HepG2 (cell line): ENCODE measurements around the gene ADARB1.

Experiments
- MYC ChIP-seq: sonication (generic); formaldehyde crosslinking; IDR thresholded peaks from 2 replicates; pipeline ENCODE4 v1.9.0; 2021; ENCODE audit warnings: missing genetic modification reagents, borderline replicate concordance
- NKX3-1 ChIP-seq: sonication (generic); formaldehyde crosslinking; IDR thresholded peaks from 2 replicates; pipeline ENCODE4 v1.5.0; 2020; ENCODE audit warnings: missing genetic modification reagents
- POLR2A ChIP-seq, 2 experiments: IDR thresholded peaks; 2 replicates each; pipeline ENCODE4 v1.6.1; 2011; ENCODE audit warnings: low read depth in 2 of 2, low read length in 2 of 2, mild to moderate bottlenecking in 1 of 2, moderate library complexity in 1 of 2; ENCODE audit not compliant: insufficient read depth in 1 of 2
- RFX3 ChIP-seq: IDR thresholded peaks from 2 replicates; pipeline ENCODE4 v1.6.1; 2016; ENCODE audit warnings: missing biosample characterization, missing genetic modification reagents
- TF ChIP-seq, protein P1 (sequence below): sonication (generic); formaldehyde crosslinking; IDR thresholded peaks from 2 replicates; pipeline ENCODE4 v1.5.0; 2020; ENCODE audit warnings: mild to moderate bottlenecking, missing genetic modification reagents, moderate library complexity
- TF ChIP-seq, protein P2 (sequence below): sonication (generic); formaldehyde crosslinking; IDR thresholded peaks from 2 replicates; pipeline ENCODE4 v1.8.0; 2022; ENCODE audit warnings: mild to moderate bottlenecking, missing genetic modification reagents; ENCODE audit not compliant: insufficient replicate concordance
- TF ChIP-seq, protein P3 (sequence below): sonication (generic); formaldehyde crosslinking; IDR thresholded peaks from 2 replicates; pipeline ENCODE4 v1.5.0; 2020; ENCODE audit warnings: missing genetic modification reagents, mild to moderate bottlenecking, borderline replicate concordance
- TF ChIP-seq, protein P4 (sequence below): sonication (generic); formaldehyde crosslinking; IDR thresholded peaks from 2 replicates; pipeline ENCODE4 v1.5.1; 2020; ENCODE audit warnings: mild to moderate bottlenecking, missing genetic modification reagents

DNA sequence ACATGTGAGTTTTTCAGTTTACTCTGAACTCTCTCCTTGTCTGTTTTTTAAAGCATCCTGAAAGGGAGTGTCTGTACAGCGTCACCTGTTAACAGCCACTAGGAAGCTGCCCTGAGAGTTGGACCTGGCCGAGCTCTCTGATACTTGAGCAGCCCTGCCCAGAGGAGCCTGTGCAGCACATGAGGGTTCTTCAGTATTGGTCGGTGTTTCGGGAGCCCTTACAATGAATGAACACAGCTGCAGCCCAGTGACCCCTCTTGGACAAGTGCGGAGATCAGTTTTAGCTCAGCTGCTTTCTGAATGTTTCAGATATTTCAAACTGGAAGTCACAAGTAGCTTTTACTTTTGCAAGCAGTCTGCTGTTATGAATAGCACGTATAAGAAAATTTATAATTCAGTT lies 39.2 kb downstream of the ADARB1 start:
- TF ChIP-seq, protein P1, sequence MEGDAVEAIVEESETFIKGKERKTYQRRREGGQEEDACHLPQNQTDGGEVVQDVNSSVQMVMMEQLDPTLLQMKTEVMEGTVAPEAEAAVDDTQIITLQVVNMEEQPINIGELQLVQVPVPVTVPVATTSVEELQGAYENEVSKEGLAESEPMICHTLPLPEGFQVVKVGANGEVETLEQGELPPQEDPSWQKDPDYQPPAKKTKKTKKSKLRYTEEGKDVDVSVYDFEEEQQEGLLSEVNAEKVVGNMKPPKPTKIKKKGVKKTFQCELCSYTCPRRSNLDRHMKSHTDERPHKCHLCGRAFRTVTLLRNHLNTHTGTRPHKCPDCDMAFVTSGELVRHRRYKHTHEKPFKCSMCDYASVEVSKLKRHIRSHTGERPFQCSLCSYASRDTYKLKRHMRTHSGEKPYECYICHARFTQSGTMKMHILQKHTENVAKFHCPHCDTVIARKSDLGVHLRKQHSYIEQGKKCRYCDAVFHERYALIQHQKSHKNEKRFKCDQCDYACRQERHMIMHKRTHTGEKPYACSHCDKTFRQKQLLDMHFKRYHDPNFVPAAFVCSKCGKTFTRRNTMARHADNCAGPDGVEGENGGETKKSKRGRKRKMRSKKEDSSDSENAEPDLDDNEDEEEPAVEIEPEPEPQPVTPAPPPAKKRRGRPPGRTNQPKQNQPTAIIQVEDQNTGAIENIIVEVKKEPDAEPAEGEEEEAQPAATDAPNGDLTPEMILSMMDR (CRISPR knock-in tag), result no peak
- TF ChIP-seq, protein P2, sequence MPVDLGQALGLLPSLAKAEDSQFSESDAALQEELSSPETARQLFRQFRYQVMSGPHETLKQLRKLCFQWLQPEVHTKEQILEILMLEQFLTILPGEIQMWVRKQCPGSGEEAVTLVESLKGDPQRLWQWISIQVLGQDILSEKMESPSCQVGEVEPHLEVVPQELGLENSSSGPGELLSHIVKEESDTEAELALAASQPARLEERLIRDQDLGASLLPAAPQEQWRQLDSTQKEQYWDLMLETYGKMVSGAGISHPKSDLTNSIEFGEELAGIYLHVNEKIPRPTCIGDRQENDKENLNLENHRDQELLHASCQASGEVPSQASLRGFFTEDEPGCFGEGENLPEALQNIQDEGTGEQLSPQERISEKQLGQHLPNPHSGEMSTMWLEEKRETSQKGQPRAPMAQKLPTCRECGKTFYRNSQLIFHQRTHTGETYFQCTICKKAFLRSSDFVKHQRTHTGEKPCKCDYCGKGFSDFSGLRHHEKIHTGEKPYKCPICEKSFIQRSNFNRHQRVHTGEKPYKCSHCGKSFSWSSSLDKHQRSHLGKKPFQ (CRISPR knock-in tag), result no peak
- no peak for TF ChIP-seq MYC (CRISPR knock-in tag)
- no peak for TF ChIP-seq NKX3-1 (CRISPR knock-in tag)
- TF ChIP-seq POLR2A (IDR thresholded peaks at IDR 0.05; ENCODE audit: insufficient read depth in 1 of 2, low read depth in 2 of 2, low read length in 2 of 2), result no peak
- TF ChIP-seq RFX3 (CRISPR knock-in tag), result no peak
- TF ChIP-seq, protein P3, sequence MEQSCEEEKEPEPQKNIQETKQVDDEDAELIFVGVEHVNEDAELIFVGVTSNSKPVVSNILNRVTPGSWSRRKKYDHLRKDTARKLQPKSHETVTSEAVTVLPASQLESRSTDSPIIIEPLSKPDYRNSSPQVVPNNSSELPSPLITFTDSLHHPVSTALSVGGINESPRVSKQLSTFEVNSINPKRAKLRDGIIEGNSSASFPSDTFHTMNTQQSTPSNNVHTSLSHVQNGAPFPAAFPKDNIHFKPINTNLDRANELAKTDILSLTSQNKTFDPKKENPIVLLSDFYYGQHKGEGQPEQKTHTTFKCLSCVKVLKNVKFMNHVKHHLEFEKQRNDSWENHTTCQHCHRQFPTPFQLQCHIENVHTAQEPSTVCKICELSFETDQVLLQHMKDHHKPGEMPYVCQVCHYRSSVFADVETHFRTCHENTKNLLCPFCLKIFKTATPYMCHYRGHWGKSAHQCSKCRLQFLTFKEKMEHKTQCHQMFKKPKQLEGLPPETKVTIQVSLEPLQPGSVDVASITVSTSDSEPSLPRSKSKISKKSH (CRISPR knock-in tag), result no peak
- TF ChIP-seq, protein P4, sequence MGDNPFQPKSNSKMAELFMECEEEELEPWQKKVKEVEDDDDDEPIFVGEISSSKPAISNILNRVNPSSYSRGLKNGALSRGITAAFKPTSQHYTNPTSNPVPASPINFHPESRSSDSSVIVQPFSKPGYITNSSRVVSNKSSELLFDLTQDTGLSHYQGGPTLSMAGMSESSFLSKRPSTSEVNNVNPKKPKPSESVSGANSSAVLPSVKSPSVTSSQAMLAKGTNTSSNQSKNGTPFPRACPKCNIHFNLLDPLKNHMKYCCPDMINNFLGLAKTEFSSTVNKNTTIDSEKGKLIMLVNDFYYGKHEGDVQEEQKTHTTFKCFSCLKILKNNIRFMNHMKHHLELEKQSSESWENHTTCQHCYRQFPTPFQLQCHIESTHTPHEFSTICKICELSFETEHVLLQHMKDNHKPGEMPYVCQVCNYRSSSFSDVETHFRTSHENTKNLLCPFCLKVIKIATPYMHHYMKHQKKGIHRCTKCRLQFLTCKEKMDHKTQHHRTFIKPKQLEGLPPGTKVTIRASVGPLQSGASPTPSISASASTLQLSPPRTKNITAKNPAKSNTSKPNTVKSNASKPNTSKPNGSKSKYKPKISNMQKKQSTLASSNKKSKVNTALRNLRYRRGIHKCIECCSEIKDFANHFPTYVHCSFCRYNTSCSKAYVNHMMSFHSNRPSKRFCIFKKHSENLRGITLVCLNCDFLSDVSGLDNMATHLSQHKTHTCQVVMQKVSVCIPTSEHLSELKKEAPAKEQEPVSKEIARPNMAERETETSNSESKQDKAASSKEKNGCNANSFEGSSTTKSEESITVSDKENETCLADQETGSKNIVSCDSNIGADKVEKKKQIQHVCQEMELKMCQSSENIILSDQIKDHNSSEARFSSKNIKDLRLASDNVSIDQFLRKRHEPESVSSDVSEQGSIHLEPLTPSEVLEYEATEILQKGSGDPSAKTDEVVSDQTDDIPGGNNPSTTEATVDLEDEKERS (CRISPR knock-in tag), result no peak
